B cell (primary cell): ENCODE data around the gene CCDC187.

Source experiments
- CTCF ChIP-seq: fragments of 200-600 bp; IDR thresholded peaks from one replicate; pipeline ENCODE4 v1.8.0; 2022; ENCODE audit warnings: antibody characterized with exemption, mild to moderate bottlenecking
- EZH2 ChIP-seq: IDR thresholded peaks from 2 replicates; pipeline ENCODE4 v1.6.1; 2012; ENCODE audit warnings: borderline replicate concordance, low read depth, mild to moderate bottlenecking, moderate library complexity, low read length; ENCODE audit not compliant: insufficient read depth, poor library complexity, severe bottlenecking

- TF ChIP-seq CTCF (no peak), EZH2 (no peak)
These were observed 12.4 kb upstream of the CCDC187 start for GRCh38 chr9:136316271-136316751.
